Body of pancreas (tissue), 4 donors: Measurements from ENCODE around the gene ST6GALNAC3. TPM values are rescaled to one million over a fixed set of nuclear protein-coding genes. Genes with fewer than 3 reads are reported as not detected.

Experiments used
- ATAC-seq: fragments of 150-250 bp; one replicate; pipeline ENCODE4 v1.9.1; 2016
- DNase-seq, 4 donors: peaks; one replicate each; pipeline ENCODE4 v3.0.0-alpha.2; 2019
- H3K27ac ChIP-seq, 4 donors: fragments of 200-600 bp; sonication (generic); 1 replicate in 3 of 4; 2 replicates in 1 of 4; pipeline versions ENCODE4 v1.5.1 to v1.6.1; 2016 to 2019; ENCODE audit warnings: mild to moderate bottlenecking in 1 of 4, mixed read lengths in 1 of 4, moderate library complexity in 1 of 4
- H3K27me3 ChIP-seq, 2 donors: fragments of 200-600 bp; sonication (generic); one replicate each; pipeline ENCODE4 v1.6.0; 2016; ENCODE audit warnings: mild to moderate bottlenecking in 1 of 2
- H3K36me3 ChIP-seq, 2 donors: fragments of 200-600 bp; sonication (generic); replicated peaks in 1 of 2; 2 replicates each; pipeline ENCODE4 v1.5.1; 2016; ENCODE audit warnings: low read depth in 2 of 2; ENCODE audit not compliant: insufficient read depth in 1 of 2
- H3K4me1 ChIP-seq: fragments of 200-600 bp; sonication (generic); one replicate; pipeline ENCODE4 v1.6.0; 2016
- H3K4me3 ChIP-seq, 2 donors: fragments of 200-600 bp; sonication (generic); 1 replicate in 1 of 2; 2 replicates in 1 of 2; pipeline ENCODE4 v1.5.1; 2016 to 2019
- H3K9me3 ChIP-seq, 3 donors: fragments of 200-600 bp; sonication (generic); 1 replicate in 2 of 3; 2 replicates in 1 of 3; pipeline ENCODE4 v1.5.1; 2016
- POLR2A ChIP-seq, 3 donors: fragments of 450-650 bp; IDR thresholded peaks; one replicate each; pipeline ENCODE4 v1.6.1; 2016; ENCODE audit warnings: antibody characterized with exemption in 3 of 3, mild to moderate bottlenecking in 2 of 3
- WGBS, 2 donors: methylation state at CpG; one replicate each; pipeline ENCODE4 v1.1.5; 2017; 5-methylcytosine and 5-hydroxymethylcytosine counted together
- intact Hi-C: fragments of 100-400 bp; cut with DNase I; formaldehyde crosslinking; loops from one replicate; pipeline ENCODE4 v1.15.1; 2023
- total RNA-seq, 2 donors: library from RNA; depleted of rRNA; stranded (reverse); fragments of >200 nt; gene quantifications; one replicate each; pipeline ENCODE4 v1.1.0, GENCODE V29; 2016
- TF ChIP-seq, protein P1 (sequence below), 7 experiments: fragments of 450-650 bp in 4 of 7; fragments of 200-600 bp in 3 of 7; sonication (generic) in 3 of 7; IDR thresholded peaks; one replicate each; pipeline ENCODE4 v1.5.1; 2016 to 2019; ENCODE audit warnings: antibody characterized with exemption in 7 of 7

Gene ST6GALNAC3
- total RNA-seq, 2 donors from 2014 or later, result 1.3 to 2.3 TPM

- 71 to 85% methylated on average over 3 of the region's 3 CpGs for WGBS, 2 donors
- H3K4me3 ChIP-seq, result no peak overlapping the region
- H3K4me1 ChIP-seq, result peaks cover 15% of the 10 kb centered on the region
- no peak for DNase-seq
- no peaks in the 10 kb centered on the region for H3K27me3 ChIP-seq
- intact Hi-C loops, result no loop called here
- ATAC-seq, result no peak
- H3K36me3 ChIP-seq, result no peaks in the 10 kb centered on the region
- TF ChIP-seq POLR2A (IDR thresholded peaks at IDR 0.05), result no peak
- TF ChIP-seq, protein P1, sequence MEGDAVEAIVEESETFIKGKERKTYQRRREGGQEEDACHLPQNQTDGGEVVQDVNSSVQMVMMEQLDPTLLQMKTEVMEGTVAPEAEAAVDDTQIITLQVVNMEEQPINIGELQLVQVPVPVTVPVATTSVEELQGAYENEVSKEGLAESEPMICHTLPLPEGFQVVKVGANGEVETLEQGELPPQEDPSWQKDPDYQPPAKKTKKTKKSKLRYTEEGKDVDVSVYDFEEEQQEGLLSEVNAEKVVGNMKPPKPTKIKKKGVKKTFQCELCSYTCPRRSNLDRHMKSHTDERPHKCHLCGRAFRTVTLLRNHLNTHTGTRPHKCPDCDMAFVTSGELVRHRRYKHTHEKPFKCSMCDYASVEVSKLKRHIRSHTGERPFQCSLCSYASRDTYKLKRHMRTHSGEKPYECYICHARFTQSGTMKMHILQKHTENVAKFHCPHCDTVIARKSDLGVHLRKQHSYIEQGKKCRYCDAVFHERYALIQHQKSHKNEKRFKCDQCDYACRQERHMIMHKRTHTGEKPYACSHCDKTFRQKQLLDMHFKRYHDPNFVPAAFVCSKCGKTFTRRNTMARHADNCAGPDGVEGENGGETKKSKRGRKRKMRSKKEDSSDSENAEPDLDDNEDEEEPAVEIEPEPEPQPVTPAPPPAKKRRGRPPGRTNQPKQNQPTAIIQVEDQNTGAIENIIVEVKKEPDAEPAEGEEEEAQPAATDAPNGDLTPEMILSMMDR (IDR thresholded peaks at IDR 0.05), result no peak
- H3K9me3 ChIP-seq, result no peaks in the 10 kb centered on the region
- H3K27ac ChIP-seq, result no peak overlapping the region
Measured at GRCh38 chr1:76615253-76616035, 540.9 kb downstream of the ST6GALNAC3 start.

DNA sequence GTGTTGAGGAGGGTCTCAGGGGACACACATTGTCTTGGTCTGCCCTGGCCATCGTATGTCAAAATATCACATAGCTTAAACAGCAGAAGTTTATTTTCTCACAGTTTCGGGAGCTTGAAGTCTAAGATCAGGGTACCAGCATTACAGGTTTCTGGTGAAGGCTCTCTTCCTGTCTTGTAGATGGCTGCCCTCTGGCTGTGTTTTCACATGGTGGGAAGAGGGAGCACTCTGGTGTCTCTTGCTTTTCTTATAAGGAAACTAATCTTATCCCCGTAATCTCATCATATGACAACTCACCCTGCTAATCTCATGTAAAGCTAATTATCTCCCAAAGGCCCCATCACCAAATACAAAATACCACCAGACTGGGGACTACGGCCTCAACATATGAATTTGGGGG, 545.8 kb downstream of the ST6GALNAC3 start:
- 76 to 84% methylated on average over 4 of the region's 4 CpGs for WGBS, 2 donors
- no peaks in the 10 kb centered on the region for H3K36me3 ChIP-seq
- intact Hi-C loops, result no loop called here

DNA sequence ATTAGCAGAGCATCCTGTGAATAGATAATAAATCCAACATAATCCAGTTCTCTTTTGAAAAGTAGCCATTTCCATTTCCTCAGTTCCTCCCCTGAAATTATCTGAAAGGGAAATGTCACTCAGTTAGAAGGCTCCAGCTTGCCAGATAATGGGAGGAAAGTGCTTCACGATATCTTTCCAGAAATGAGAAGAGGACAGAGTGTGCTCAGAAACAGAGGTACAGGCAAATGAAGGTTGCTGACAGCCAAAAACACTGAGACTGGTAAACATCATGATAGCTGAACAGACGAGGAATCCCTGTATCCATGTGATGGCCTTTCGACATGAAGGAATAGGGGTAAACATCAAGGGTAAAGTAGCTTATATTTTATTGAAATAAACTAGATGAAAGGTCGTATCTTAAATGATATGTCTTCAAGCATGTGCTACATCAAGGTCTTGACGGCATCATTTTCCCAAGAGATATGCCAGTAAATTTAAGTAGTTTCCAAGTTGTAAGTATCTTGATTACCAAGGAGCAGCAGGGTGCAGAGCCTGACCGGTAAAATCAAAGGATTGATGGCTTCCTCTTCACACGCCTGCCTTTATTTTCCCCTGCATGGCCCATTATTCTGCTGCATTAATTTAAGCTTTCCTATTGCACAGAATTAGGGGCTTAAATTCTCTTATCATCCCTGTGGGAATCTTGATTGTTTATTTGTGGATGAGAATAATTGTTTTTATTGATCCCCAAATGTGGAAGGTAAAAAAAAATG, 548.4 kb downstream of the ST6GALNAC3 start:
- ATAC-seq (no peak), DNase-seq (no peak)
- no peak for TF ChIP-seq POLR2A (IDR thresholded peaks at IDR 0.05)
- TF ChIP-seq, protein P1 (IDR thresholded peaks at IDR 0.05), result no peak
- 73 to 74% methylated on average over 7 of the region's 7 CpGs for WGBS, 2 donors
- intact Hi-C loops, result no loop called here
- Histone ChIP-seq H3K4me1 (no peaks in the 10 kb centered on the region), H3K27ac (no peak overlapping the region), H3K4me3 (no peak overlapping the region), H3K9me3 (no peaks in the 10 kb centered on the region), H3K27me3 (no peaks in the 10 kb centered on the region), H3K36me3 (no peaks in the 10 kb centered on the region)

More for the DNA sequence above, 545.8 kb downstream of the ST6GALNAC3 start:
- Histone ChIP-seq H3K27ac (no peak overlapping the region), H3K4me1 (no peaks in the 10 kb centered on the region), H3K9me3 (no peaks in the 10 kb centered on the region), H3K27me3 (no peaks in the 10 kb centered on the region), H3K4me3 (no peak overlapping the region)
- ATAC-seq, result no peak
- TF ChIP-seq, protein P1 (IDR thresholded peaks at IDR 0.05), result no peak
- TF ChIP-seq POLR2A (IDR thresholded peaks at IDR 0.05), result no peak
- DNase-seq, result no peak

DNA sequence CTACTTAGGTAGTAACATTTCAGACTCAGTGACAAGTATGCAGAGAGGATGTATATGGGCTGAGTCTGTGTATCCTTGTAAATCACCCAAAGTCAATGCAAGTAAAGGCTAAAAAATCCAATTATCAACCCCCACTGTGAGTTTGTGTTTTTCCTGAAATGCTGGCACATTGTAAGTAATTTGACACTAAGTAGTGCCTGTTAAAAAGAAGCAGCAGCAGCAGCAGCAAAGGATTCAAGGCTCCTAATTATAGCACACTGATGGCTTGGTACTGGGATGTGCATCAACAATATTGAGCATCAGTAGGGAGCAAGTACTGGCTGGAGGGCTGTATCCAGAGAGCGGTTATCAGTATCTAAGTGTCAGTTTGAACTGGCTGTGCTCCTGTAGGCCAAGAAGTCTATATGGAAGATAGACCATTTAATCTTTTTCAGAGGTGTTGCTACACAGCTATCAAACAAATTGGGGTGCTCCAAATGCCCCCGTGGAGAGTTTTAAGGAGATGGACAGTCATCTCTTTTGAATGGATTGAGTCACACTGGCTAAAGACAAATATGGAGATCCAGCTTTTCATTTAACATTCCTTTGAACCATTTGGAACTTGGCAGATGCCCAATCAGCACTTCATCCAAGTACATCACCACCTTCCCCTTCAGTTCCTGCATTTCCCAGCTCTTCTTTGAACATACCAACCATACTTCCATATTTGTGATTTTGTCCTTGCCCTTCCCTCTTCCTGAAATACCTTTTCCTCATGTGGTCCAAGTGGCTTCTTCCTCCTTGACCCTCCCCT, 551.5 kb downstream of the ST6GALNAC3 start:
- intact Hi-C loops, result no loop called here
- no peaks in the 10 kb centered on the region for H3K4me1 ChIP-seq
- H3K27me3 ChIP-seq, result no peaks in the 10 kb centered on the region
- TF ChIP-seq POLR2A (IDR thresholded peaks at IDR 0.05), result no peak
- TF ChIP-seq, protein P1 (IDR thresholded peaks at IDR 0.05), result no peak
- H3K4me3 ChIP-seq, result no peak overlapping the region
- no peak for ATAC-seq
- H3K27ac ChIP-seq, result no peak overlapping the region
- DNase-seq, result no peak
- H3K36me3 ChIP-seq, result no peaks in the 10 kb centered on the region
- WGBS, 2 donors, result 85 to 94% methylated on average over 2 of the region's 2 CpGs
- no peaks in the 10 kb centered on the region for H3K9me3 ChIP-seq
